ENCODE data around the gene PHF21B.

Gene PHF21B

GRCh38 chr22:44834065-44834464 lies 175.7 kb downstream of the PHF21B start:
- DNase-seq = no peak

- DNase-seq = no peak
Observed at GRCh38 chr22:44831885-44832284, 177.9 kb downstream of the PHF21B start.

All from activated CD4-positive, alpha-beta T cell treated with anti-CD3 and anti-CD28 coated beads, Interleukin-2, Interleukin-6, amounts not matched to agents 100 ng/mL and 50 ng/mL, durations not matched to agents 16 hours and 8 hours (primary cell).